Fibroblast of lung (primary cell): ENCODE data around the gene NAP1L1. TPM values are rescaled to one million over a fixed set of nuclear protein-coding genes. Genes with fewer than 3 reads are reported as not detected.

Experiments
- DNase-seq, 2 donors: peaks; one replicate each; pipeline versions ENCODE4 v3.0.0 to v3.0.0-alpha.2; 2010; ENCODE audit warnings: low read depth in 2 of 2
- H2AFZ ChIP-seq: 2 replicates; pipeline ENCODE4 v1.5.1; 2012; ENCODE audit warnings: low read length, control low read depth, inconsistent platforms
- H3K27ac ChIP-seq: 2 replicates; pipeline ENCODE4 v1.5.1; 2011; ENCODE audit warnings: low read length, control low read depth; ENCODE audit not compliant: insufficient read depth
- H3K27me3 ChIP-seq: 2 replicates; pipeline ENCODE4 v1.5.1; 2011; ENCODE audit warnings: mild to moderate bottlenecking, low read length; ENCODE audit not compliant: control insufficient read depth, insufficient read depth
- H3K36me3 ChIP-seq: 2 replicates; pipeline ENCODE4 v1.5.1; 2011; ENCODE audit warnings: low read length; ENCODE audit not compliant: control insufficient read depth, insufficient read depth
- H3K4me1 ChIP-seq: 2 replicates; pipeline ENCODE4 v1.5.1; 2011; ENCODE audit warnings: low read length; ENCODE audit not compliant: control insufficient read depth, insufficient read depth; ENCODE audit errors: extremely low read depth
- H3K4me2 ChIP-seq: 2 replicates; pipeline ENCODE4 v1.5.1; 2011; ENCODE audit warnings: low read length, control low read depth; ENCODE audit not compliant: insufficient read depth; ENCODE audit errors: extremely low read depth
- H3K4me3 ChIP-seq, 4 experiments: fragments of 200-600 bp in 1 of 4; sonication (generic) in 1 of 4; replicated peaks in 1 of 4; 2 replicates each; pipeline ENCODE4 v1.5.1; 2011 to 2016; ENCODE audit warnings: low read length in 4 of 4, low read depth in 3 of 4, mild to moderate bottlenecking in 3 of 4, control low read depth in 2 of 4, inconsistent platforms in 1 of 4, mixed read lengths in 1 of 4; ENCODE audit not compliant: insufficient read depth in 1 of 4; ENCODE audit errors: control extremely low read depth in 1 of 4
- H3K79me2 ChIP-seq: 2 replicates; pipeline ENCODE4 v1.5.1; 2012; ENCODE audit warnings: mild to moderate bottlenecking, low read length, inconsistent platforms; ENCODE audit not compliant: control insufficient read depth, insufficient read depth
- H3K9ac ChIP-seq: 2 replicates; pipeline ENCODE4 v1.5.1; 2011; ENCODE audit warnings: mild to moderate bottlenecking, low read length, control low read depth; ENCODE audit not compliant: insufficient read depth
- H3K9me3 ChIP-seq: 2 replicates; pipeline ENCODE4 v1.5.1; 2012; ENCODE audit warnings: low read depth, low read length; ENCODE audit not compliant: control insufficient read depth, insufficient read depth
- H4K20me1 ChIP-seq: 2 replicates; pipeline ENCODE4 v1.5.1; 2011; ENCODE audit warnings: low read length; ENCODE audit not compliant: control insufficient read depth, insufficient read depth; ENCODE audit errors: extremely low read depth
- EZH2 ChIP-seq: IDR thresholded peaks from 2 replicates; pipeline ENCODE4 v1.5.1; 2012; ENCODE audit warnings: low read length, control low read depth, mild to moderate bottlenecking; ENCODE audit errors: missing control alignments
- polyA plus RNA-seq, 2 donors: library from polyadenylated mRNA; depleted of rRNA in 1 of 2; stranded (reverse) in 1 of 2; unstranded in 1 of 2; fragments of >200 nt; gene quantifications; 2 replicates each; pipeline ENCODE4 v1.2.1, GENCODE V29; 2011 to 2012; ENCODE audit warnings: missing spikeins in 1 of 2
- total RNA-seq: library from RNA; depleted of rRNA; stranded (reverse); fragments of >200 nt; gene quantifications from 2 replicates; pipeline ENCODE4 v1.2.1, GENCODE V29; 2014
- TF ChIP-seq, protein P1 (sequence below), 2 donors: IDR thresholded peaks in 1 of 2; conservative IDR thresholded peaks in 1 of 2; 1 replicate in 1 of 2; 2 replicates in 1 of 2; pipeline ENCODE4 v1.5.1; 2011 to 2012; ENCODE audit warnings: low read length in 2 of 2, control low read depth in 1 of 2, inconsistent platforms in 1 of 2, low read depth in 1 of 2, mild to moderate bottlenecking in 1 of 2

NAP1L1 gene
- total and polyA plus RNA-seq, 2 donors (not counting 1 experiment from before 2014, with no cell fraction given): 275 to 695 TPM

- H3K36me3 ChIP-seq: peaks cover 6% of the 10 kb centered on the region
- no peak for DNase-seq
- no peak overlapping the region for H3K9ac ChIP-seq
- no peak overlapping the region for H3K4me3 ChIP-seq
- H3K4me2 ChIP-seq: no peak overlapping the region
- no peaks in the 10 kb centered on the region for H3K27me3 ChIP-seq
- TF ChIP-seq, protein P1, sequence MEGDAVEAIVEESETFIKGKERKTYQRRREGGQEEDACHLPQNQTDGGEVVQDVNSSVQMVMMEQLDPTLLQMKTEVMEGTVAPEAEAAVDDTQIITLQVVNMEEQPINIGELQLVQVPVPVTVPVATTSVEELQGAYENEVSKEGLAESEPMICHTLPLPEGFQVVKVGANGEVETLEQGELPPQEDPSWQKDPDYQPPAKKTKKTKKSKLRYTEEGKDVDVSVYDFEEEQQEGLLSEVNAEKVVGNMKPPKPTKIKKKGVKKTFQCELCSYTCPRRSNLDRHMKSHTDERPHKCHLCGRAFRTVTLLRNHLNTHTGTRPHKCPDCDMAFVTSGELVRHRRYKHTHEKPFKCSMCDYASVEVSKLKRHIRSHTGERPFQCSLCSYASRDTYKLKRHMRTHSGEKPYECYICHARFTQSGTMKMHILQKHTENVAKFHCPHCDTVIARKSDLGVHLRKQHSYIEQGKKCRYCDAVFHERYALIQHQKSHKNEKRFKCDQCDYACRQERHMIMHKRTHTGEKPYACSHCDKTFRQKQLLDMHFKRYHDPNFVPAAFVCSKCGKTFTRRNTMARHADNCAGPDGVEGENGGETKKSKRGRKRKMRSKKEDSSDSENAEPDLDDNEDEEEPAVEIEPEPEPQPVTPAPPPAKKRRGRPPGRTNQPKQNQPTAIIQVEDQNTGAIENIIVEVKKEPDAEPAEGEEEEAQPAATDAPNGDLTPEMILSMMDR (conservative IDR thresholded peaks at IDR 0.05 in 1 of 2, IDR thresholded peaks at IDR 0.05 in 1 of 2; ENCODE audit: low read depth in 1 of 2, low read length in 2 of 2): no peak
- no peak for TF ChIP-seq EZH2
- no peaks in the 10 kb centered on the region for H3K9me3 ChIP-seq
- H4K20me1 ChIP-seq: no peaks in the 10 kb centered on the region
- no peak overlapping the region for H3K27ac ChIP-seq
- H2AFZ ChIP-seq: no peak overlapping the region
- H3K79me2 ChIP-seq: peaks cover 98% of the 10 kb centered on the region
- H3K4me1 ChIP-seq: no peaks in the 10 kb centered on the region
Observed at GRCh38 chr12:76072568-76072967, 11.9 kb downstream of the NAP1L1 start.

GRCh38 chr12:76069339-76069738 lies 15.1 kb downstream of the NAP1L1 start:
- Histone ChIP-seq H3K4me3 (no peak overlapping the region), H4K20me1 (no peaks in the 10 kb centered on the region), H3K27ac (no peak overlapping the region), H3K9me3 (no peaks in the 10 kb centered on the region), H3K36me3 (peaks cover 9% of the 10 kb centered on the region), H3K9ac (no peak overlapping the region), H2AFZ (no peak overlapping the region), H3K79me2 (peaks cover 97% of the 10 kb centered on the region), H3K27me3 (no peaks in the 10 kb centered on the region), H3K4me1 (no peaks in the 10 kb centered on the region), H3K4me2 (no peak overlapping the region)
- no peak for DNase-seq
- TF ChIP-seq EZH2: no peak
- TF ChIP-seq, protein P1 (conservative IDR thresholded peaks at IDR 0.05 in 1 of 2, IDR thresholded peaks at IDR 0.05 in 1 of 2; ENCODE audit: low read depth in 1 of 2, low read length in 2 of 2): no peak

DNA sequence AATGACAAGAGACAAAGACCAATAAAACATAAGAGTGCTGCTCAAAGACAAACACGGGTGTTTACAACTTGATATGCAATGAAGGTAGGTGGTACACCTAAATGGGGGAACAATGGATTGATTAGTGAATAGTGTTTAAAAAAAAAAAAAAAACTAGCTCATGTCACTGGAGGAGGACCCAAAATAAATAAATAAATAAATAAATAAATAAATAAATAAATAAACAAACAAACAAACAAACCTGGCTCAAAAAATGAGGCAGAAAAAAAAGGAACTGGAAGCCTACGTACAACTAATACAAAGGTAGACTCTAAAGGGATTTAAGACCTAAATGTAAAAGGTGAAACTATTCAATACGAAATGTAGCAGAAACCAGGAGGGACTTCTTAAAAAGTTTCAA lies 18.6 kb downstream of the NAP1L1 start:
- no peak overlapping the region for H3K27ac ChIP-seq
- DNase-seq: no peak
- H2AFZ ChIP-seq: no peak overlapping the region
- peaks cover 96% of the 10 kb centered on the region for H3K79me2 ChIP-seq
- no peak overlapping the region for H3K4me2 ChIP-seq
- no peak overlapping the region for H3K4me3 ChIP-seq
- no peak for TF ChIP-seq EZH2
- TF ChIP-seq, protein P1 (conservative IDR thresholded peaks at IDR 0.05 in 1 of 2, IDR thresholded peaks at IDR 0.05 in 1 of 2; ENCODE audit: low read depth in 1 of 2, low read length in 2 of 2): no peak
- no peaks in the 10 kb centered on the region for H4K20me1 ChIP-seq
- peaks cover 11% of the 10 kb centered on the region for H3K36me3 ChIP-seq
- H3K9me3 ChIP-seq: no peaks in the 10 kb centered on the region
- H3K27me3 ChIP-seq: no peaks in the 10 kb centered on the region
- H3K4me1 ChIP-seq: no peaks in the 10 kb centered on the region
- H3K9ac ChIP-seq: no peak overlapping the region
